GM23248 (cell line): Measurements from ENCODE around the gene TMEM132C.

Experiments used
- EZH2 ChIP-seq: fragments of 200-600 bp; sonication (generic); IDR thresholded peaks from 2 replicates; pipeline ENCODE4 v1.6.1; 2018; ENCODE audit warnings: antibody characterized with exemption, mild to moderate bottlenecking; ENCODE audit not compliant: insufficient read depth, poor library complexity, severe bottlenecking
- EZH2phosphoT487 ChIP-seq: fragments of 200-600 bp; sonication (generic); IDR thresholded peaks from 2 replicates; pipeline ENCODE4 v1.6.1; 2018; ENCODE audit warnings: antibody characterized with exemption, moderate library complexity, mild to moderate bottlenecking, low read depth; ENCODE audit not compliant: insufficient read depth

DNA sequence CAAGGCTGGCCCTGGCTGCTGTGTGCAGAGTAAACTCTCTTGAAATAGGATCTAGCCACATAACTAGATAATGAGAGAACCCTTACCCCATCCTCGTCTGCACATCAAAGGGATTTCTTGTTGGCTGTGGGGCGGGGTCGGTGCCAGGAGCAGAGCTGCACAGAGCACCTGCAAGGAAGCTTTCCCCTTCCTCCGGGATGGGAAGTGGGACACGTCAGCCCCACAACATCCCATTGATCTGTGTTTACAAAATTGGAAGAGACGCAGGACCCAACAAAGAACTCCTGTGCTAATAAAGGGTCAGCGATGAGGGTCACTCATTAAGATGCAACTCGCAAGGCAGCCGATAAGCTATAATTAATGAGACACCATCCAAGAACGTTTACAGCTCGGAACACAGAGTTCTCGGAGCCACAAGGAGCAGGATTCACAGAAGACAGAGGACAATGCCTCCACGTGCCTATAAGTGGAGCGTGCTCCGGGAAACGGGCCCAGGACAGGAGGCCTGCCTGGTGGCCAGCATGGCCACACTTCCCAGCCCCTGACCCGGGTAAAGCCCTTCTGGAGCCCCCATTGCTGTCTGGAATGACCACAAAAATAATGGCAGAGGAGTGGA lies 385.3 kb downstream of the TMEM132C start:
- no peak for TF ChIP-seq EZH2
- TF ChIP-seq EZH2phosphoT487, result no peak
